NCI-H1048 (cell line): Measurements from ENCODE around the gene ZNF727.
"Not testable (repeated sequence)": the region's sequence is repeated elsewhere in the genome, so short reads cannot be mapped to it uniquely, and the experiment has no call there.

Experiments used
- DNase-seq: peaks from one replicate; lab custom pipeline; 2025; lab: John Stamatoyannopoulos, UW

The ZNF727 gene

GRCh38 chr7:64045301-64046040 is at the start of gene ZNF727:
ZNF727 (plus strand) TSS chr7:64045434; CDS start chr7:64045622, 188 bp downstream.
- no peak for DNase-seq

DNA sequence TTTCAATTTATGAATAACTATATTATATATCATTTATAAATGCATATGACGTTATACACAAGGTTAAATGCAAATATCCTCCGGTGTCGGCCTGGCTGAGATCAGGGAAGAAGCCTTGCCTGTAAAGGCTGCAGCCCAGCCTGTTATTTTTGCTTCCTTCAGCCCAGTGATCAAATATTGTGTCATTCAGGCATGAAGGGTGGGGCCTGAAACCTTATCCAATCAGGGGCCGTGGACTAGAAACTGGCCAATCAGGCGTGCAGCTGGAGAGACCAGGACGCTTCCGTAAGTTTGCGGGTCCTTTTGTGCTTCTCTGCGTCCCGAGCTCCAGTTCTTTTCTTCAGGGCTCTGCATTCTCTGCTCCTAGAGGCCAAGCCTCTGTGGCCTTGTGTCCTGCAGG is 46.7 kb upstream of the ZNF727 start, which contains the start of gene ZNF722:
ZNF722 (plus strand) TSS at position 301 of the 400 bp plus-strand sequence. CDS start 113 bp downstream, outside the sequence.
- DNase-seq, result no peak

- not testable (repeated sequence) for DNase-seq
These were observed 29.7 kb upstream of the ZNF727 start for GRCh38 chr7:64015496-64015895.

DNA sequence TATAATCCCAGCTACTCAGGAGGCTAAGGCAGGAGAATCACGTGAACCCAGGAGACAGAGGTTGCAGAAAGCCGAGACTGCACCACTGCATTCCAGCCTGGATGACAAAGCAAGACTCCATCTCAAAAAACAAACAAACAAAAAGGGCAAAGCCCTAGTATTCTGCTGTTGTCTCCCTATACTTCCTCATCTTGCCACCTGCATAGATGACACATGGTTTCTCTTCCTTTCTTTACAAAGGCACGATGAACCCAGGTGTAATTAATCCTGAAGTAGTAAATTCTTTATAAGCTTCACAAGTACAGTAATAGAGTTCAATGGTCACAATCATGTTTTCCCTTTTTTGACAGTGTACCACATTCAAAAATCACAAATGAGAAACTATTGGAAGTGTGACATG is 9.8 kb upstream of the ZNF727 start:
- no peak for DNase-seq

- no peak for DNase-seq
These were observed 8.1 kb upstream of the ZNF727 start for GRCh38 chr7:64037095-64037494.

DNA sequence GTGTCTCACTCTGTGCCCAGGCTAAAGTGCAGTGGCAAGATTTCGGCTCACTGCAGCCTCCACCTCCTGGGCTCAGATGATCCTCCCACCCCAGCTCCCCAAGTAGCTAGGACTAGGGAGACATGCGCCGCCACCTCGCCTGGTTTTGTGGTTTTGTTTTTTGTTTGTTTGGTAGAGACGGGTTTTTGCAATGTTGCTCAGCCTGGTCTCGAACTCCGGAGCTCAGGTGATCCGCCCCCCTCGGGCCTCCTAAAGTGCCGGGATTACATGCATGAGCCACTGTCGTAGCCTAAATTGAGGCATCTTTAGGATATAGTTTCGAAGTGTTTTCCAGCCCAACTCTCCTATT is 781 bp downstream of the ZNF727 start:
- DNase-seq, result no peak

DNA sequence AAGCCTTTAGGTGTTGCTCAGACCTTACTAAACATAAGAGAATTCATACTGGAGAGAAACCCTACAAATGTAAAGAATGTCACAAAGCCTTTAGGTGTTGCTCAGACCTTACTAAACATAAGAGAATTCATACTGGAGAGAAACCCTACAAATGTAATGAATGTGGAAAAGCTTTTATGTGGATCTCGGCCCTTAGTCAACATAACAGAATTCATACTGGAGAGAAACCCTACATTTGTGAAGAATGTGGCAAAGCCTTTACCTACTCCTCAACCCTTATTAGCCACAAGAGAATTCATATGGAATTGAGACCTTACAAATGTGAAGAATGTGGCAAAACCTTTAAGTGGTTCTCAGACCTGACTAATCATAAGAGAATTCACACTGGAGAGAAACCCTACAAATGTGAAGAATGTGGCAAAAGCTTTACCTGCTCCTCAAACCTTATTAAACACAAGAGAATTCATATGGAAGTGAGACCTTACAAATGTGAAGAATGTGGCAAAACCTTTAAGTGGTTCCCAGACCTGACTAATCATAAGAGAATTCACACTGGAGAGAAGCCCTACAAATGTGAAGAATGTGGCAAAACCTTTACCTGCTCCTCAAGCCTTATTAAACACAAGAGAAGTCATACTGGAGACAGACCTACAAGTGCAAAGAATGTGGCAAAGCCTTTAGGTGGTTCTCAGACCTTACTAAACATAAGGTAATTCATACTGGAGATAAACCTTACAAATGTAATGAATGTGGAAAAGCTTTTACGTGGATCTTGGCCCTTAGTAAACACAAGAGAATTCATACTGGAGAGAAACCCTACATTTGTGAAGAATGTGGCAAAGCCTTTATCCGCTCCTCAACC is 32.8 kb downstream of the ZNF727 start:
- not testable (repeated sequence) for DNase-seq

GRCh38 chr7:64078699-64078994 is 33.4 kb downstream of the ZNF727 start:
- DNase-seq, result no peak

- no peak for DNase-seq
These were observed 42.3 kb downstream of the ZNF727 start for GRCh38 chr7:64087501-64087900.

- not testable (repeated sequence) for DNase-seq
These were observed 43.6 kb downstream of the ZNF727 start for GRCh38 chr7:64088863-64089262.
